Measurements from ENCODE around the gene MICALL2. TPM values are rescaled to one million over a fixed set of nuclear protein-coding genes. Genes with fewer than 3 reads are reported as not detected.

MICALL2 gene
- polyA plus RNA-seq, 1 donor from 2014 or later: 12.8 TPM

GRCh38 chr7:1391449-1391848, 67.8 kb downstream of the MICALL2 start:
- TF ChIP-seq EZH2 (IDR thresholded peaks at IDR 0.05; ENCODE audit: borderline replicate concordance, insufficient read depth, low read length, poor library complexity, severe bottlenecking) (no peak), MXI1 (conservative IDR thresholded peaks at IDR 0.05; ENCODE audit: poor library complexity, severe bottlenecking) (no peak), EP300 (conservative IDR thresholded peaks at IDR 0.05; ENCODE audit: poor library complexity, severe bottlenecking) (no peak), TAF1 (IDR thresholded peaks at IDR 0.05; ENCODE audit: low read depth) (no peak), POLR2AphosphoS5 (IDR thresholded peaks at IDR 0.05) (no peak), SMC3 (conservative IDR thresholded peaks at IDR 0.05; ENCODE audit: poor library complexity) (no peak), RAD21 (conservative IDR thresholded peaks at IDR 0.05) (no peak)
- TF ChIP-seq, protein P1, sequence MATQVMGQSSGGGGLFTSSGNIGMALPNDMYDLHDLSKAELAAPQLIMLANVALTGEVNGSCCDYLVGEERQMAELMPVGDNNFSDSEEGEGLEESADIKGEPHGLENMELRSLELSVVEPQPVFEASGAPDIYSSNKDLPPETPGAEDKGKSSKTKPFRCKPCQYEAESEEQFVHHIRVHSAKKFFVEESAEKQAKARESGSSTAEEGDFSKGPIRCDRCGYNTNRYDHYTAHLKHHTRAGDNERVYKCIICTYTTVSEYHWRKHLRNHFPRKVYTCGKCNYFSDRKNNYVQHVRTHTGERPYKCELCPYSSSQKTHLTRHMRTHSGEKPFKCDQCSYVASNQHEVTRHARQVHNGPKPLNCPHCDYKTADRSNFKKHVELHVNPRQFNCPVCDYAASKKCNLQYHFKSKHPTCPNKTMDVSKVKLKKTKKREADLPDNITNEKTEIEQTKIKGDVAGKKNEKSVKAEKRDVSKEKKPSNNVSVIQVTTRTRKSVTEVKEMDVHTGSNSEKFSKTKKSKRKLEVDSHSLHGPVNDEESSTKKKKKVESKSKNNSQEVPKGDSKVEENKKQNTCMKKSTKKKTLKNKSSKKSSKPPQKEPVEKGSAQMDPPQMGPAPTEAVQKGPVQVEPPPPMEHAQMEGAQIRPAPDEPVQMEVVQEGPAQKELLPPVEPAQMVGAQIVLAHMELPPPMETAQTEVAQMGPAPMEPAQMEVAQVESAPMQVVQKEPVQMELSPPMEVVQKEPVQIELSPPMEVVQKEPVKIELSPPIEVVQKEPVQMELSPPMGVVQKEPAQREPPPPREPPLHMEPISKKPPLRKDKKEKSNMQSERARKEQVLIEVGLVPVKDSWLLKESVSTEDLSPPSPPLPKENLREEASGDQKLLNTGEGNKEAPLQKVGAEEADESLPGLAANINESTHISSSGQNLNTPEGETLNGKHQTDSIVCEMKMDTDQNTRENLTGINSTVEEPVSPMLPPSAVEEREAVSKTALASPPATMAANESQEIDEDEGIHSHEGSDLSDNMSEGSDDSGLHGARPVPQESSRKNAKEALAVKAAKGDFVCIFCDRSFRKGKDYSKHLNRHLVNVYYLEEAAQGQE (IDR thresholded peaks at IDR 0.05; ENCODE audit: borderline replicate concordance): no peak
- TF ChIP-seq, protein P2, sequence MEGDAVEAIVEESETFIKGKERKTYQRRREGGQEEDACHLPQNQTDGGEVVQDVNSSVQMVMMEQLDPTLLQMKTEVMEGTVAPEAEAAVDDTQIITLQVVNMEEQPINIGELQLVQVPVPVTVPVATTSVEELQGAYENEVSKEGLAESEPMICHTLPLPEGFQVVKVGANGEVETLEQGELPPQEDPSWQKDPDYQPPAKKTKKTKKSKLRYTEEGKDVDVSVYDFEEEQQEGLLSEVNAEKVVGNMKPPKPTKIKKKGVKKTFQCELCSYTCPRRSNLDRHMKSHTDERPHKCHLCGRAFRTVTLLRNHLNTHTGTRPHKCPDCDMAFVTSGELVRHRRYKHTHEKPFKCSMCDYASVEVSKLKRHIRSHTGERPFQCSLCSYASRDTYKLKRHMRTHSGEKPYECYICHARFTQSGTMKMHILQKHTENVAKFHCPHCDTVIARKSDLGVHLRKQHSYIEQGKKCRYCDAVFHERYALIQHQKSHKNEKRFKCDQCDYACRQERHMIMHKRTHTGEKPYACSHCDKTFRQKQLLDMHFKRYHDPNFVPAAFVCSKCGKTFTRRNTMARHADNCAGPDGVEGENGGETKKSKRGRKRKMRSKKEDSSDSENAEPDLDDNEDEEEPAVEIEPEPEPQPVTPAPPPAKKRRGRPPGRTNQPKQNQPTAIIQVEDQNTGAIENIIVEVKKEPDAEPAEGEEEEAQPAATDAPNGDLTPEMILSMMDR (IDR thresholded peaks at IDR 0.05; ENCODE audit: poor library complexity, severe bottlenecking): no peak
- Histone ChIP-seq H3K4me3 (ENCODE audit: low read length) (no peak overlapping the region), H3K27me3 (ENCODE audit: insufficient read depth, low read depth, low read length) (no peaks in the 10 kb centered on the region), H3K9me2 (ENCODE audit: insufficient read depth, low read length) (no peaks in the 10 kb centered on the region), H4K20me1 (ENCODE audit: insufficient read depth) (no peaks in the 10 kb centered on the region), H3K27ac (ENCODE audit: low read length) (no peak overlapping the region), H2AFZ (ENCODE audit: low read depth, low read length) (no peak overlapping the region), H3K4me2 (ENCODE audit: low read length) (no peak overlapping the region), H3K79me2 (replicated peaks; ENCODE audit: insufficient read depth, low read length) (no peaks in the 10 kb centered on the region), H3K9me3 (ENCODE audit: low read length) (peaks cover 4% of the 10 kb centered on the region), H3K36me3 (ENCODE audit: insufficient read depth, low read length) (no peaks in the 10 kb centered on the region), H3K9ac (ENCODE audit: low read length) (no peak overlapping the region), H3F3A (ENCODE audit: insufficient read depth, low read length, poor library complexity, severe bottlenecking) (no peaks in the 10 kb centered on the region)

GRCh38 chr7:1388703-1389335, 70.5 kb downstream of the MICALL2 start:
- Histone ChIP-seq H3K4me2 (ENCODE audit: low read length) (no peak overlapping the region), H3F3A (ENCODE audit: insufficient read depth, low read length, poor library complexity, severe bottlenecking) (no peaks in the 10 kb centered on the region), H3K9ac (ENCODE audit: low read length) (no peak overlapping the region), H3K79me2 (replicated peaks; ENCODE audit: insufficient read depth, low read length) (no peaks in the 10 kb centered on the region), H4K20me1 (ENCODE audit: insufficient read depth) (no peaks in the 10 kb centered on the region), H3K27me3 (ENCODE audit: insufficient read depth, low read depth, low read length) (no peaks in the 10 kb centered on the region), H3K36me3 (ENCODE audit: insufficient read depth, low read length) (no peaks in the 10 kb centered on the region), H3K27ac (ENCODE audit: low read length) (no peak overlapping the region), H2AFZ (ENCODE audit: low read depth, low read length) (no peak overlapping the region), H3K9me2 (ENCODE audit: insufficient read depth, low read length) (no peaks in the 10 kb centered on the region), H3K4me3 (ENCODE audit: low read length) (no peak overlapping the region), H3K9me3 (ENCODE audit: low read length) (peaks cover 4% of the 10 kb centered on the region)
- TF ChIP-seq EP300 (conservative IDR thresholded peaks at IDR 0.05; ENCODE audit: poor library complexity, severe bottlenecking) (no peak), SMC3 (conservative IDR thresholded peaks at IDR 0.05; ENCODE audit: poor library complexity) (no peak), TAF1 (IDR thresholded peaks at IDR 0.05; ENCODE audit: low read depth) (no peak)

All from neural cell (in vitro differentiated cells).